Measurements from ENCODE around the gene HMX1. TPM values are rescaled to one million over a fixed set of nuclear protein-coding genes. Genes with fewer than 3 reads are reported as not detected.

The HMX1 gene
- total RNA-seq, 1 experiment from 2014 or later = not detected

GRCh38 chr4:8835521-8836365 is 35.9 kb downstream of the HMX1 start:
- no peaks in the 10 kb centered on the region for H3K36me3 Mint-ChIP-seq (ENCODE audit: insufficient read depth, unreplicated experiment)
- ChIA-PET POLR2A (no interaction called here), CTCF (no interaction called here)
- no peak overlapping the region for H3K27ac Mint-ChIP-seq (ENCODE audit: low read depth, unreplicated experiment)
- no peak overlapping the region for H3K4me3 Mint-ChIP-seq (ENCODE audit: unreplicated experiment)
- no peaks in the 10 kb centered on the region for H3K9me3 Mint-ChIP-seq (ENCODE audit: unreplicated experiment)
- intact Hi-C loops (cut with micrococcal nuclease) = no loop called here
- TF ChIP-seq CTCF (IDR thresholded peaks at IDR 0.05; ENCODE audit: unreplicated experiment) = no peak
- BruUV-seq (replicated peaks) = no TSS peak
- no peak for DNase-seq (ENCODE audit: unreplicated experiment)
- no peaks in the 10 kb centered on the region for H3K4me1 Mint-ChIP-seq (ENCODE audit: insufficient read depth, unreplicated experiment)
- H3K27me3 Mint-ChIP-seq (ENCODE audit: insufficient read depth, unreplicated experiment) = no peaks in the 10 kb centered on the region

GRCh38 chr4:8834681-8835220 is 36.9 kb downstream of the HMX1 start:
- intact Hi-C loops (cut with micrococcal nuclease) = no loop called here
- TF ChIP-seq CTCF (IDR thresholded peaks at IDR 0.05; ENCODE audit: unreplicated experiment) = no peak
- CTCF ChIA-PET = interaction anchor here (0.6 to 0.9 kb wide), 2 partner anchors 10 to 52 kb away, joined by 3 to 5 read pairs; no protein-coding TSS in a partner anchor
- Mint-ChIP-seq H3K27me3 (ENCODE audit: insufficient read depth, unreplicated experiment) (no peaks in the 10 kb centered on the region), H3K4me1 (ENCODE audit: insufficient read depth, unreplicated experiment) (no peaks in the 10 kb centered on the region), H3K36me3 (ENCODE audit: insufficient read depth, unreplicated experiment) (no peaks in the 10 kb centered on the region), H3K27ac (ENCODE audit: low read depth, unreplicated experiment) (no peak overlapping the region), H3K4me3 (ENCODE audit: unreplicated experiment) (no peak overlapping the region), H3K9me3 (ENCODE audit: unreplicated experiment) (no peaks in the 10 kb centered on the region)
- POLR2A ChIA-PET = no interaction called here
- BruUV-seq (replicated peaks) = no TSS peak
- no peak for DNase-seq (ENCODE audit: unreplicated experiment)

GRCh38 chr4:8832113-8832915 is 39.3 kb downstream of the HMX1 start:
- intact Hi-C loops (cut with micrococcal nuclease) = no loop called here
- H3K27me3 Mint-ChIP-seq (ENCODE audit: insufficient read depth, unreplicated experiment) = no peaks in the 10 kb centered on the region
- H3K4me3 Mint-ChIP-seq (ENCODE audit: unreplicated experiment) = no peak overlapping the region
- no TSS peak for BruUV-seq (replicated peaks)
- ChIA-PET POLR2A (no interaction called here), CTCF (interaction anchor here (1.0 kb wide), 1 partner anchor 80 kb away, joined by 3 read pairs; no protein-coding TSS in a partner anchor)
- peaks cover 8% of the 10 kb centered on the region for H3K9me3 Mint-ChIP-seq (ENCODE audit: unreplicated experiment)
- no peak overlapping the region for H3K27ac Mint-ChIP-seq (ENCODE audit: low read depth, unreplicated experiment)
- DNase-seq (ENCODE audit: unreplicated experiment) = peak; percentile 61
- no peaks in the 10 kb centered on the region for H3K36me3 Mint-ChIP-seq (ENCODE audit: insufficient read depth, unreplicated experiment)
- no peaks in the 10 kb centered on the region for H3K4me1 Mint-ChIP-seq (ENCODE audit: insufficient read depth, unreplicated experiment)
- TF ChIP-seq CTCF (IDR thresholded peaks at IDR 0.05; ENCODE audit: unreplicated experiment) = no peak
